ENCODE results near the gene ATG14.
A peak's percentile ranks its signal among the peaks of the same experiment; 100 is the strongest.
"Not testable (repeated sequence)": the region's sequence is repeated elsewhere in the genome, so short reads cannot be mapped to it uniquely, and the experiment has no call there.

ATG14 gene

DNA sequence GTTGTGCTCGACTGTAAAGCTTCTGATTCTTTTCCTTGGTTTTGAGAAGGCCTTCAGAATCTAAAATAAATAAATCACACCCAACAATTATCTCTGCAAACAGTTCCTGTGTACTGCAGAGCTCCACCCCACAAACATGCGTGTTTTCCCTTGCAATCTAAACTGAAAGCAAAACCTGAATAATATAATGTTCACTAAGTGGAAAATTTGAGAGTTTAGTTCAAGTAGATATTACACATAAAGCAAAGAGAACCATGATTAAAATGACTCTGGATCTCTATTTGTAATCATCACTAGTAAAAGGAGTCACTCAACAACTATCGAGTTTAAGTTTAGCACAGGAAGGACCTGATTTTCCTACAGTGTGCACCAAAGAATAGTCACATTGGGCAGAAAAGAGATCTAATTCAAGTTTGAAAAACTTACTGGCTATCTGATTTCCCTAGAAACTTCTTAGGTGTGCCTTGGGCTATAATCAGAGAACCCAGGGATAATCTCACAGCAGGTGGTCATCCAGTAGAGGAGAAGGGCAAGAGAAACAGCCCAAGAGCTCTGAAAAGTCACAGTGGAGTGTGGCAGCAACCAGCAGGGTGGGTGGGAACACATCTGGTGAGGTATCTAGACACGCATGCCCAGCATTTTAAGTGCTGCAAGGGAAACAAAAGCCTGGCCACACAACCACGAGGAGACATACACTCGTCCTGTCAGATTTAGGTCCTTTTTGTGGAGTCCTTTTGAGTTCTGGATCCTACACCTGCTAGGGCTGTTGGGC lies 25.4 kb downstream of the ATG14 start:
- DNase-seq (ENCODE audit: low spot score): no peak

- DNase-seq (ENCODE audit: low spot score): no peak
Measured at GRCh38 chr14:55384536-55384935, 27.1 kb downstream of the ATG14 start.

GRCh38 chr14:55383541-55384140 lies 28.0 kb downstream of the ATG14 start:
- DNase-seq (ENCODE audit: low spot score): no peak

DNA sequence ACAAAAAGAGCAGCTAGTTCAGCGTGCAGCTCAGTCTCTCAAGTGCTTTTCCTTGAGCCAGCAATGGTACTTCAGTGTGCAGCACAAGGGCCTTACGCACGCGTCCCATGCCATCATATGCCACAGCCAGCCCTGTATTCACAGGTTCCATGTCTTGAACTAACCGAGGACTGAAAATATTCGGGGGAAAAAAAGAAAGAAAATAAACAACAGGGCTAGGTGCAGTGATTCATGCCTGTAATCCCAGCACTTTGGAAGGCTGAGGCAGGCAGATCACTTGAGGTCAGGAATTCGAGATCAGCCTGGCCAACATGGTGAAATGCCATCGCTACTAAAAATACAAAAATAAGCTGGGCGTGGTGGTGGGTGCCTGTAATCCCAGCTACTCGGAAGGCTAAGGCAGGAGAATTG lies 28.6 kb downstream of the ATG14 start:
- not testable (repeated sequence) for DNase-seq (ENCODE audit: low spot score)

DNA sequence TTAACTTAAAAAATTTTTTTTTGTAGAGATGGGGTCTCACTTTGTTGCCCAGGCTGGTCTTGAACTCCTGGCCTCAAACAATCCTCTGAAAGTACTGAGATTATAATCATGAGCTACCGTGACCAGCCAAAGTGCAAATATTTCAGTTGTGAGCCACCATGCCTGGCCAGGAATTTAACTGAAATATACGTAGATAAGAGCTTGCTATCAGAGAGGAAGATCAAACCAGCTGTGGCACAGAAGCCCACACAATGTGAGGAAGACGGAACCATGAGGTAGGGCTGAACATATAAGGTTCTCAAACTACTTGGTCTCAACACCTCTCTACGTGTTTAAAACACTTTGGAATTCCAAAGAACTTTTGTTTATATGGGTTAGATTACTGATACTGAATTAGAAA lies 29.1 kb downstream of the ATG14 start:
- DNase-seq (ENCODE audit: low spot score): no peak

GRCh38 chr14:55381561-55381960 lies 30.1 kb downstream of the ATG14 start:
- DNase-seq (ENCODE audit: low spot score): no peak

DNA sequence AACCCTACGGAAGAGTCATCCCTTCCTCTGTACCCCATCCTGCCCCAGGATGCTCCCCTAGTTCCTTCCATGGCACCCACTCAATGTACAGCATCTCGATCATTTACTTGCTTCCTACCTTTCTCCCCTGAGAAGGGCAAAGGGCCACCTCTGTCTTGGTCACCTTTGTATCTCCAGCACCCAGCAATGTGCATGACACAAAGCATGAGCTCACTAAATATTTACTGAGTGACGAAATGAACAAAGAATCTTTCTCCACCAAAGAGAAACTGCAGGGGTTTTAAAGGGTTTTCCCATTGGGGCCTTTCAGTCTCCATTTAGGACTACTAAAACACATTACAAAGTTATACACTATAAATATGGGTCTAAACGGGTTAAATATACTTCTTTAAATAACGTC lies 30.6 kb downstream of the ATG14 start:
- no peak for DNase-seq (ENCODE audit: low spot score)

DNA sequence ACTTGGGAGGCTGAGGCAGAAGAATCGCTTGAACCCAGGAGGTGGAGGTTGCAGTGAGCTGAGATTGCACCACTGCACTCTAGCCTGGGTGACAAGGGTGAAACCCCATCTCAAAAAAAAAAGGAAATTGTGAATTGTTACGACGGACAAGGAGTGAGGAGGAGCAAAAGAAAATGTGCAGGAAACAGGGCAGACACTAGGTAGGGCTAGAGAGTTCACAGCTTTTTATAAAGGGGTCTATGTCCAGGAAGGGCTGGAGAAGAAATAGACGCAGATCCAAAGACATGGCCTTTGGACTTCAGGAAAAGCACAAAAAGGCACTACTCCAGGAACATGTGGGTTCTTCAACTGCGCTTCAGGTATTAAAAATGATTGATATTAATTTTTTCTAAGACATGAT lies 34.4 kb downstream of the ATG14 start:
- no peak for DNase-seq (ENCODE audit: low spot score)

DNA sequence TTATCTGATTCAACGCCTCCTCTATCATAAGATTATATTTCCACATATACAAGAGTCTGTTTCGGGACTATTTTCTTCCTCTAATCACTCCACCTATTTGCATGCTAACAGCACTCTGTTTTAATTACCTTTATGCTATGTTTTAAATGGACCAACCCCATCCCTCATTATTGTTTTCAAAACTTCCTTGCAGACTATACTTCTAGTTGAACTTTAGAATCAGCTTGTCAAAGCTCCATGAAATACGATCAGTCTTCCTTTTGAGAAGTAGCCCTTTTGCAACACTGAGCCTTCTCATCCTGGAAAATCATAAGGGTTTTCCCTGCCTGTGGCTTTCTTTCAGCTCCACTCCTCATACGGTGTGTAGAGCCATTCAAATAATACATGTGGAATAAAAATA lies 36.9 kb downstream of the ATG14 start:
- DNase-seq (ENCODE audit: low spot score): no peak

- no peak for DNase-seq (ENCODE audit: low spot score)
Measured at GRCh38 chr14:55373784-55374705, 37.6 kb downstream of the ATG14 start.

GRCh38 chr14:55372825-55373224 lies 38.8 kb downstream of the ATG14 start:
- no peak for DNase-seq (ENCODE audit: low spot score)

DNA sequence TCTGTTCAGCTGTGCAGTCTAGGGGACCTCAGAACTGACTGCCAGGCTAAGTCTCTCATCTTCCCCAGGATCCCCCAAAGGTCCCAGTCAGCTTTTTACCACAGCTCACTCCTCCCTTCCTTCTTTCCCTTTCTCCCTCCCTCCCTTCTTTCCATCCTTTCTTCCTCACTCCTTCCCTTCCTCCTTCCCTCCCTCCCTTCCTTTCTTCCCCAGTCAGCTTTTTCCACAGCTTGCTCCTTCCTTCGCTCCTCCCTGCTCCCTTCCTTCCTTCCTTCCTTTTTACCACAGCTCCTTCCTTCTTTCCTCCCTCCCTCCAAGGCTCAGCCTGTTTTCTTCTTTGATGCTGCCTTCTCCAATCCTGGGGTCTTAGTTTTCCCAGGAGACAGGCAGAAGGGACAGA lies 39.2 kb downstream of the ATG14 start:
- DNase-seq (ENCODE audit: low spot score): no peak

- DNase-seq (ENCODE audit: low spot score): no peak
Measured at GRCh38 chr14:55370883-55371455, 40.7 kb downstream of the ATG14 start.

DNA sequence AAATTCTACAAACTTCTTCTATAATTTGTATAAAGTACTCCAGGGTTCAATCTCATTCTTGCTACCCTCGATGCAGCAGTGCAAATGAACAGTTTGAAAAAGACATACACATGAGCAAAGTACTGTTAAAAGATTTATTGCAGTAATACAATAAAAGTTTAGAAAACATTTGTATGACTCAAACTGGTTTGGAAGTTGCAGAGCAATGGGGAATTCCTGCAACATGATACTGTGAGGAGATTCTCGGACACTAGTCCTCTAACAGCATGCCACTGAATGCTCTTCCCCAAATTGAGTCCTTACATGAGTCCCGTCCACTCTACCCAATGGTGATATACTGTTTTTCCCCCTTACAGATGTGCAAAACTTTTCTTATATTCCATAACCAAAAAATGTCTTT lies 45.4 kb downstream of the ATG14 start:
- no peak for DNase-seq (ENCODE audit: low spot score)

DNA sequence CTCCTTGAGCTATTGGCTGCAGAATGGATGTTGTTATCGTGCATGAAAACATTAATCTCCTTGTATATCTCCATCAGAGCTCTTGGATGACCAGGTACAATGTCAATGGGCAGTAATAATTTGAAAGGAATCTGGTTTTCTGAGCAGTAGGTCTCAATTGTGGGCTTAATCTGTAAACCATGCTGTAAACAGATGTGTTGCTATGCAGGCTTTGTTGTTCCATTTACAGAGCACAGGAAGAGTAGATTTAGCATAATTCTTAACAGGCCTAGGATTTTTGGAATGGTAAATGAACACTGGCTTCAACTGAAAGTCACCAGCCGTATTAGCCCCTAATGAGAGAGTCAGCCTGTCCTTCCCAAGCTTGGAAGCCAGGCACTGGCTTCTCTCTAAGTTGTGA lies 50.4 kb downstream of the ATG14 start:
- no peak for DNase-seq (ENCODE audit: low spot score)

DNA sequence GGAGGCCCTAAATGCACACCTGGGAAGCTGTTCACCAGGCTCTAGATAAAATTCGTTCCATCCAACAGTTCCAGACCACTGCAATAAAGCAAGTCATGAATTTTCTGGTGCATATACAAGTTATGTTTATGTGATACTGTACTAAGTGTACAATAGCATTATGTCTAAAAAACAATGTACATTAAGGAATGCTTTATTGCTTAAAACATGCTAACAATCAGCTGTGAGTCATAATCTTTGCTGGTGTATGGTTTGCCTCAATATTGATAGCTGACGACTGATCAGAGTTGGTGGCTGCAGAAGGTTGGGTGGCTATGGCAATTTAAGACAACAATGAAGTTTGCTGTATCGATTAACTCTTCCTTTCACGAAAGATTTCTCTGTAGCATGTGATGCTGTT lies 52.3 kb downstream of the ATG14 start:
- DNase-seq (ENCODE audit: low spot score): no peak

DNA sequence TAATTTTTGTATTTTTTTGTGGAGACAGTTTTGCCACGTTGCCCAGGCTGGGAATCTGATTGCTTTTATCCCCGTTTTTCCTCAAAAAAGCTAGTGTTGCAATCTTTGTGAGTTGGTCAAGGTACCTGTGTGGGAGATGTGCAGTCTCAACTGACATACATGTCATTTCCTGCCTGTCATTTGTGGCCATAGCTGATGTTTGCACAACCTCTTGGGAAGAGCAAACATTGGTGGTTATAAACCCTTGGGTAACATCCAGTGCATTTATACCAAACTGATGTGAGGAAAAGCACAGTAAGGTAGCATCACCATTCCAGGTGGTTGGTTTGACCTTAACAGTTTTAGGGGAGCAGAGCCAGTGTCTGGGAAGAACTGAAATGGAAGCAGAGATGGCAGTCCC lies 54.7 kb downstream of the ATG14 start:
- no peak for DNase-seq (ENCODE audit: low spot score)

GRCh38 chr14:55355922-55356321 lies 55.7 kb downstream of the ATG14 start:
- DNase-seq (ENCODE audit: low spot score): no peak

GRCh38 chr14:55354500-55354899 lies 57.1 kb downstream of the ATG14 start:
- peak; percentile 52 for DNase-seq (ENCODE audit: low spot score)

DNA sequence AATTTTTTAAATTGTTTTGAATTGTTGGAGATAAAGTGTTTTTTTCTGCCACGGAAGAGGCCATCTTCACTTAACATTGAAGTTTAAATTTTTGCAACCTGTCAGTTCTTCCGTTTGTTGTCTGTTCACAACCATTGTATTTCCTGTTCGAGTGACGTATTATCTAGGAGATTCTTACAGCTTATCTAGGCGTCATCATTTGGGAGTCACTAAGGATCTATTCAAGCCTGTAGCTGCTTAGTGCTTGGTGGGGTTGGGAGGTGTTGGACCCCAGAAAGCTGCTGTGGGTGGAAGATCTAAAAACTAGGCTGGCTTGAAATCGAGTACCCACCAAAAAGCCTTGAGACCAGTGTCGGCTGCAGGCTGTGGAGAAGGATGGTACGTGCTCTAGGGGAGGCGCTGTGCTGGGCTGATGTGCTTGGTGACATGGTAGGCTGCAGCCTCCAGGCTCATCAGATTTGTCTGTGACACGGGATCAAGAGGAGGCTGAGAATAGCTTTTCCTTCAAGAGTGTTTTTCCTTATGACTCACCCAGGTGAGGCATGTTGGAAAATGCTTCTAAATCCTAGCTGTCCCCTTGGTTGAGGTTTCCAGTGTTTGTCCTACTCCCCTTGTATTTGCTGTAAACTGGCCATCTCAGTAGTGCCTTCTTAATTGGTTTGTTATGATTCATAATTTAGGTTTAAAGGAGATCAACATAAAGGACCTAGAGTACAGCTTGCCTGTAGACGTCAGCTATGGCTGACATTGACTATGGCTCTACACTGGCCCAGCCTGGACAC lies 57.8 kb downstream of the ATG14 start:
- DNase-seq (ENCODE audit: low spot score): peak; percentile 63

GRCh38 chr14:55352201-55352600 lies 59.4 kb downstream of the ATG14 start:
- no peak for DNase-seq (ENCODE audit: low spot score)

GRCh38 chr14:55351111-55351510 lies 60.5 kb downstream of the ATG14 start:
- no peak for DNase-seq (ENCODE audit: low spot score)

Measured in putamen (tissue), 1 donor.